ENCODE results near the gene ADIPOR2. TPM values are rescaled to one million over a fixed set of nuclear protein-coding genes. Genes with fewer than 3 reads are reported as not detected.
"Not testable (repeated sequence)": the region's sequence is repeated elsewhere in the genome, so short reads cannot be mapped to it uniquely, and the experiment has no call there.

ADIPOR2 gene
- polyA plus RNA-seq, 1 experiment, result 17.5 TPM

DNA sequence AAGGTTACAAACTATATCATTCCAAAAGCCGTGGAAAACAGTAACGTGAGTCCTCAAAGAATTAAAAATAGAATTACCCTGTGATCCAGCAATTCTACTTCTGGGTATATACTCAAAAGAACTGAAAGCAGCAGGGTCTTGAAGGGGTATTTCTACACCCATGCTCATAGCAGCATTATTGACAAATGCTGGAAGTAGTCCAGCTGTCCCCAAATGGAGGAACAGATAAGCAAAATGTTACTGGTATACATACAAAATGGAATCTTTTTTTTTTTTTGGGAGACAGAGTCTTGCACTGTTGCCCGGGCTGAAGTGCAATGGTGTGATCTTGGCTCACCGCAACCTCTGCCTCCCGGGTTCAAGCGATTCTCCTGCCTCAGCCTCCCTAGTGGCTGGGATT, 32.9 kb downstream of the ADIPOR2 start:
- TF ChIP-seq, protein P1, sequence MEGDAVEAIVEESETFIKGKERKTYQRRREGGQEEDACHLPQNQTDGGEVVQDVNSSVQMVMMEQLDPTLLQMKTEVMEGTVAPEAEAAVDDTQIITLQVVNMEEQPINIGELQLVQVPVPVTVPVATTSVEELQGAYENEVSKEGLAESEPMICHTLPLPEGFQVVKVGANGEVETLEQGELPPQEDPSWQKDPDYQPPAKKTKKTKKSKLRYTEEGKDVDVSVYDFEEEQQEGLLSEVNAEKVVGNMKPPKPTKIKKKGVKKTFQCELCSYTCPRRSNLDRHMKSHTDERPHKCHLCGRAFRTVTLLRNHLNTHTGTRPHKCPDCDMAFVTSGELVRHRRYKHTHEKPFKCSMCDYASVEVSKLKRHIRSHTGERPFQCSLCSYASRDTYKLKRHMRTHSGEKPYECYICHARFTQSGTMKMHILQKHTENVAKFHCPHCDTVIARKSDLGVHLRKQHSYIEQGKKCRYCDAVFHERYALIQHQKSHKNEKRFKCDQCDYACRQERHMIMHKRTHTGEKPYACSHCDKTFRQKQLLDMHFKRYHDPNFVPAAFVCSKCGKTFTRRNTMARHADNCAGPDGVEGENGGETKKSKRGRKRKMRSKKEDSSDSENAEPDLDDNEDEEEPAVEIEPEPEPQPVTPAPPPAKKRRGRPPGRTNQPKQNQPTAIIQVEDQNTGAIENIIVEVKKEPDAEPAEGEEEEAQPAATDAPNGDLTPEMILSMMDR (IDR thresholded peaks at IDR 0.05; ENCODE audit: insufficient read depth, low read depth, low read length), result no peak
- CTCF ChIA-PET, result no interaction called here
- H3K4me3 ChIP-seq (ENCODE audit: low read depth, low read length), result no peak overlapping the region
- DNase-seq (ENCODE audit: low read depth), result no peak
- POLR2A ChIA-PET, result no interaction called here
- no peaks in the 10 kb centered on the region for H3K27me3 ChIP-seq (ENCODE audit: control insufficient read depth, insufficient read depth, low read length)
- H3K36me3 ChIP-seq (ENCODE audit: control insufficient read depth, insufficient read depth, low read length), result no peaks in the 10 kb centered on the region

- CTCF ChIA-PET, result no interaction called here
- no peaks in the 10 kb centered on the region for H3K27me3 ChIP-seq (ENCODE audit: control insufficient read depth, insufficient read depth, low read length)
- POLR2A ChIA-PET, result no interaction called here
- TF ChIP-seq, protein P1 (IDR thresholded peaks at IDR 0.05; ENCODE audit: insufficient read depth, low read depth, low read length), result no peak
- H3K4me3 ChIP-seq (ENCODE audit: low read depth, low read length), result no peak overlapping the region
- no peaks in the 10 kb centered on the region for H3K36me3 ChIP-seq (ENCODE audit: control insufficient read depth, insufficient read depth, low read length)
- no peak for DNase-seq (ENCODE audit: low read depth)
Observed at GRCh38 chr12:1724250-1724649, 33.4 kb downstream of the ADIPOR2 start.

- ChIA-PET CTCF (no interaction called here), POLR2A (no interaction called here)
- TF ChIP-seq, protein P1 (IDR thresholded peaks at IDR 0.05; ENCODE audit: insufficient read depth, low read depth, low read length), result no peak
- Histone ChIP-seq H3K4me3 (ENCODE audit: low read depth, low read length) (no peak overlapping the region), H3K27me3 (ENCODE audit: control insufficient read depth, insufficient read depth, low read length) (no peaks in the 10 kb centered on the region), H3K36me3 (ENCODE audit: control insufficient read depth, insufficient read depth, low read length) (no peaks in the 10 kb centered on the region)
- DNase-seq (ENCODE audit: low read depth), result no peak
Observed at GRCh38 chr12:1726753-1727152, 35.9 kb downstream of the ADIPOR2 start.

- Histone ChIP-seq H3K4me3 (ENCODE audit: low read depth, low read length) (no peak overlapping the region), H3K36me3 (ENCODE audit: control insufficient read depth, insufficient read depth, low read length) (no peaks in the 10 kb centered on the region), H3K27me3 (ENCODE audit: control insufficient read depth, insufficient read depth, low read length) (no peaks in the 10 kb centered on the region)
- DNase-seq (ENCODE audit: low read depth), result no peak
- TF ChIP-seq, protein P1 (IDR thresholded peaks at IDR 0.05; ENCODE audit: insufficient read depth, low read depth, low read length), result no peak
- CTCF ChIA-PET, result no interaction called here
- POLR2A ChIA-PET, result no interaction called here
Observed at GRCh38 chr12:1728824-1729223, 38.0 kb downstream of the ADIPOR2 start.

DNA sequence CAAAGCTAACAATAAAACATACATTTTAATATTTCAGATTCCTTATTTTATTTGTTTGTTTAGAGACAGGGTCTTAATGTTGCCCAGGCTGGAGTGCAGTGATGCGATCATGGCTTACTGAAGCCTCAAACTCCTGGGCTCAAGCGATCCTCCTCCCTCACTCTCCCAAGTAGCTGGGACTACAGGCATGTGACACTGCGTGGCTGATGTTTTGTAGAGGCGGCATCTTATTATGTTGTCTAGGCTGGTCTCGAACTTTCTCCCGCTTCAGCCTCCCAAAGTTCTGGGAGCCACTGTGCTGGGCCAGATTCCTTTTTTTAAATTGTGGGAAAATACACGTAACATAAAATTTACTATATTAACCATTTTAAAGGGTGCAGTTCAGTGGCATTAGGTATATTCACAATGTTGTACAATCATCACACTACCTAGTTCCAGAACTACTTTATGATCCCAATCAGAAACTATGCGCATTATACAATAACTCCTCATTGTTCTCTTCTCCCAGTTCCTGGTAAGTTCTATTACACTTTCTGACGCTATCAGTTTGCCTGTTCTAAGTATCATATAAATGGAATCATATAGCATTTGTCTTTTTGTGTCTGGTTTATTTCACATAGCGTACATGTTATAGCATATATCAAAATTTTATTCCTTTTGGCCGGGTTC, 40.3 kb downstream of the ADIPOR2 start:
- POLR2A ChIA-PET, result no interaction called here
- Histone ChIP-seq H3K27me3 (ENCODE audit: control insufficient read depth, insufficient read depth, low read length) (no peaks in the 10 kb centered on the region), H3K4me3 (ENCODE audit: low read depth, low read length) (no peak overlapping the region), H3K36me3 (ENCODE audit: control insufficient read depth, insufficient read depth, low read length) (no peaks in the 10 kb centered on the region)
- DNase-seq (ENCODE audit: low read depth), result no peak
- TF ChIP-seq, protein P1 (IDR thresholded peaks at IDR 0.05; ENCODE audit: insufficient read depth, low read depth, low read length), result no peak
- CTCF ChIA-PET, result interaction anchor here (0.8 to 1.5 kb wide), 3 partner anchors 21 to 78 kb away, joined by 3 to 4 read pairs (median 3); no protein-coding TSS in a partner anchor

DNA sequence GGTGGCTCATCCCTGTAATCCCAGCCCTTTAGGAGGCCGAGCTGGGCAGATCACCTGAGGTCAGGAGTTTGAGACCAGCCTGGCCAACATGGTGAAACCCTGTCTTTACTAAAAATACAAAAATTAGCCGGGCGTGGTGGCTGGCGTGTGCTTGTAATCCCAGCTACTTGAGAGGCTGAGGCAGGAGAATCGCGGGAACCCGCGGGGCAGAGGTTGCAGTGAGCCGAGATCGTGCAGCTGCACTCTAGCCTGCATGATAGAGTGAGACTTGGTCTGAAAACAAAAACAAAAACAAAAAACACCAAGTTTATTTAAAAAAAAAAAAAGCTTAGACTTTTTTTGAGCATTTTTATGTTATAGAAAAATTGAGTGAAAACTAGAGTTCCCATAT, 40.8 kb downstream of the ADIPOR2 start:
- DNase-seq (ENCODE audit: low read depth); H3K36me3 ChIP-seq (ENCODE audit: control insufficient read depth, insufficient read depth, low read length); H3K4me3 ChIP-seq (ENCODE audit: low read depth, low read length); POLR2A ChIA-PET; H3K27me3 ChIP-seq (ENCODE audit: control insufficient read depth, insufficient read depth, low read length): not testable (repeated sequence)
- CTCF ChIA-PET, result interaction anchor here (0.8 to 1.5 kb wide), 2 partner anchors 20 to 59 kb away, joined by 3 read pairs; no protein-coding TSS in a partner anchor
